Sigmoid colon (tissue), 4 donors: ENCODE results near the gene UNKL.

ENCODE experiments used
- EP300 ChIP-seq, 4 donors: sonication (generic); formaldehyde crosslinking; IDR thresholded peaks; one replicate each; pipeline ENCODE4 v1.6.1; 2017; ENCODE audit warnings: antibody characterized with exemption in 4 of 4
- POLR2A ChIP-seq, 2 donors: fragments of 450-650 bp; IDR thresholded peaks; one replicate each; pipeline ENCODE4 v1.6.1; 2016; ENCODE audit warnings: antibody characterized with exemption in 2 of 2, mild to moderate bottlenecking in 2 of 2, moderate library complexity in 2 of 2
- TF ChIP-seq, protein P1 (sequence below), 4 experiments: fragments of 450-650 bp in 3 of 4; fragments of 200-600 bp in 1 of 4; IDR thresholded peaks; one replicate each; pipeline ENCODE4 v1.5.1; 2016 to 2019; ENCODE audit warnings: antibody characterized with exemption in 4 of 4, mild to moderate bottlenecking in 3 of 4, moderate library complexity in 2 of 4

- TF ChIP-seq, protein P1, sequence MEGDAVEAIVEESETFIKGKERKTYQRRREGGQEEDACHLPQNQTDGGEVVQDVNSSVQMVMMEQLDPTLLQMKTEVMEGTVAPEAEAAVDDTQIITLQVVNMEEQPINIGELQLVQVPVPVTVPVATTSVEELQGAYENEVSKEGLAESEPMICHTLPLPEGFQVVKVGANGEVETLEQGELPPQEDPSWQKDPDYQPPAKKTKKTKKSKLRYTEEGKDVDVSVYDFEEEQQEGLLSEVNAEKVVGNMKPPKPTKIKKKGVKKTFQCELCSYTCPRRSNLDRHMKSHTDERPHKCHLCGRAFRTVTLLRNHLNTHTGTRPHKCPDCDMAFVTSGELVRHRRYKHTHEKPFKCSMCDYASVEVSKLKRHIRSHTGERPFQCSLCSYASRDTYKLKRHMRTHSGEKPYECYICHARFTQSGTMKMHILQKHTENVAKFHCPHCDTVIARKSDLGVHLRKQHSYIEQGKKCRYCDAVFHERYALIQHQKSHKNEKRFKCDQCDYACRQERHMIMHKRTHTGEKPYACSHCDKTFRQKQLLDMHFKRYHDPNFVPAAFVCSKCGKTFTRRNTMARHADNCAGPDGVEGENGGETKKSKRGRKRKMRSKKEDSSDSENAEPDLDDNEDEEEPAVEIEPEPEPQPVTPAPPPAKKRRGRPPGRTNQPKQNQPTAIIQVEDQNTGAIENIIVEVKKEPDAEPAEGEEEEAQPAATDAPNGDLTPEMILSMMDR (IDR thresholded peaks at IDR 0.05), result no peak
- TF ChIP-seq POLR2A (IDR thresholded peaks at IDR 0.05), result no peak
- no peak for TF ChIP-seq EP300 (IDR thresholded peaks at IDR 0.05)
Observed at GRCh38 chr16:1355591-1355990, 58.9 kb downstream of the UNKL start.
